ENCODE results near the gene NBL1. TPM values are rescaled to one million over a fixed set of nuclear protein-coding genes. Genes with fewer than 3 reads are reported as not detected.
A peak's percentile ranks its signal among the peaks of the same experiment; 100 is the strongest.

NBL1 gene
- total RNA-seq, 1 donor from 2014 or later, result 69.9 TPM

GRCh38 chr1:19700079-19700777 lies 56.1 kb downstream of the NBL1 start:
- no peak for DNase-seq (ENCODE audit: extremely low spot score, unreplicated experiment)
- no peaks in the 10 kb centered on the region for H3K36me3 Mint-ChIP-seq
- no peaks in the 10 kb centered on the region for H3K9me3 Mint-ChIP-seq
- no peaks in the 10 kb centered on the region for H3K27me3 Mint-ChIP-seq
- H3K27ac Mint-ChIP-seq, result no peak overlapping the region
- H3K4me1 Mint-ChIP-seq (ENCODE audit: unreplicated experiment), result no peaks in the 10 kb centered on the region
- no peak for TF ChIP-seq CTCF (conservative IDR thresholded peaks at IDR 0.05)
- H3K4me3 Mint-ChIP-seq, result no peak overlapping the region

GRCh38 chr1:19703280-19703679 lies 59.2 kb downstream of the NBL1 start:
- no peaks in the 10 kb centered on the region for H3K27me3 Mint-ChIP-seq
- TF ChIP-seq CTCF (conservative IDR thresholded peaks at IDR 0.05), result no peak
- H3K4me1 Mint-ChIP-seq (ENCODE audit: unreplicated experiment), result no peaks in the 10 kb centered on the region
- no peak for DNase-seq (ENCODE audit: extremely low spot score, unreplicated experiment)
- H3K27ac Mint-ChIP-seq, result peak overlapping the region; percentile 70
- H3K9me3 Mint-ChIP-seq, result no peaks in the 10 kb centered on the region
- H3K36me3 Mint-ChIP-seq, result no peaks in the 10 kb centered on the region
- H3K4me3 Mint-ChIP-seq, result no peak overlapping the region

GRCh38 chr1:19704247-19705113 lies 60.4 kb downstream of the NBL1 start:
- H3K36me3 Mint-ChIP-seq, result no peaks in the 10 kb centered on the region
- TF ChIP-seq CTCF (conservative IDR thresholded peaks at IDR 0.05), result peak; percentile 93
- peak overlapping the region; percentile 70 for H3K27ac Mint-ChIP-seq
- peaks cover 6% of the 10 kb centered on the region for H3K4me1 Mint-ChIP-seq (ENCODE audit: unreplicated experiment)
- H3K9me3 Mint-ChIP-seq, result no peaks in the 10 kb centered on the region
- no peaks in the 10 kb centered on the region for H3K27me3 Mint-ChIP-seq
- no peak overlapping the region for H3K4me3 Mint-ChIP-seq
- DNase-seq (ENCODE audit: extremely low spot score, unreplicated experiment), result peak; percentile 83

- no peaks in the 10 kb centered on the region for H3K36me3 Mint-ChIP-seq
- DNase-seq (ENCODE audit: extremely low spot score, unreplicated experiment), result no peak
- H3K4me1 Mint-ChIP-seq (ENCODE audit: unreplicated experiment), result peaks cover 9% of the 10 kb centered on the region
- no peaks in the 10 kb centered on the region for H3K27me3 Mint-ChIP-seq
- H3K4me3 Mint-ChIP-seq, result no peak overlapping the region
- no peak overlapping the region for H3K27ac Mint-ChIP-seq
- H3K9me3 Mint-ChIP-seq, result no peaks in the 10 kb centered on the region
- no peak for TF ChIP-seq CTCF (conservative IDR thresholded peaks at IDR 0.05)
Measured at GRCh38 chr1:19705464-19705863, 61.4 kb downstream of the NBL1 start.

- no peak for TF ChIP-seq CTCF (conservative IDR thresholded peaks at IDR 0.05)
- Mint-ChIP-seq H3K27ac (no peak overlapping the region), H3K4me1 (ENCODE audit: unreplicated experiment) (peaks cover 16% of the 10 kb centered on the region), H3K27me3 (no peaks in the 10 kb centered on the region), H3K36me3 (no peaks in the 10 kb centered on the region), H3K4me3 (no peak overlapping the region), H3K9me3 (no peaks in the 10 kb centered on the region)
- no peak for DNase-seq (ENCODE audit: extremely low spot score, unreplicated experiment)
Measured at GRCh38 chr1:19706136-19706535, 62.0 kb downstream of the NBL1 start.

Other genes with a start within 250 kb of the NBL1 start
- gene CAPZB, start 158.8 kb upstream of the NBL1 start, total RNA-seq (ENCODE audit: low replicate concordance), result 264 and 286 TPM in 2 replicates
- gene HTR6, start 20.6 kb downstream of the NBL1 start, total RNA-seq (ENCODE audit: low replicate concordance), result not detected in 2 replicates
- 10.2 and 16.7 TPM in 2 replicates for gene TMCO4, start 155.6 kb downstream of the NBL1 start, total RNA-seq (ENCODE audit: low replicate concordance)
- gene RNF186, start 171.0 kb downstream of the NBL1 start, total RNA-seq (ENCODE audit: low replicate concordance), result 1.3 and 1.9 TPM in 2 replicates
- 8.3 and 23.1 TPM in 2 replicates for gene OTUD3, start 238.1 kb downstream of the NBL1 start, total RNA-seq (ENCODE audit: low replicate concordance)